ENCODE results near the gene MYH16.

- TF ChIP-seq POLR2A (IDR thresholded peaks at IDR 0.05) (no peak), CTCF (IDR thresholded peaks at IDR 0.05) (no peak)
These were observed 15.3 kb downstream of the MYH16 start for GRCh38 chr7:99287779-99288534.

All from testis (tissue), 2 donors.